CD14-positive monocyte (primary cell): ENCODE data around the gene SPECC1L. TPM values are rescaled to one million over a fixed set of nuclear protein-coding genes. Genes with fewer than 3 reads are reported as not detected.

Source experiments
- DNase-seq, 3 donors: peaks; one replicate each; pipeline ENCODE4 v3.0.0-alpha.2; 2011 to 2022
- H2AFZ ChIP-seq: 2 replicates; pipeline ENCODE4 v1.6.0; 2012; ENCODE audit warnings: mild to moderate bottlenecking, low read depth, low read length, inconsistent platforms; ENCODE audit not compliant: insufficient read depth, poor library complexity, severe bottlenecking
- H3K27ac ChIP-seq, 2 donors: 1 replicate in 1 of 2; 2 replicates in 1 of 2; pipeline ENCODE4 v1.5.1; 2012 to 2013; ENCODE audit warnings: low read length in 2 of 2, control low read depth in 1 of 2, inconsistent platforms in 1 of 2, low read depth in 1 of 2, mild to moderate bottlenecking in 1 of 2
- H3K27me3 ChIP-seq, 2 donors: one replicate each; pipeline versions ENCODE4 v1.6.0 to v1.6.1; 2011 to 2013; ENCODE audit warnings: low read length in 2 of 2; ENCODE audit not compliant: control insufficient read depth in 2 of 2, insufficient read depth in 2 of 2
- H3K36me3 ChIP-seq, 2 donors: replicated peaks in 1 of 2; 1 replicate in 1 of 2; 2 replicates in 1 of 2; pipeline versions ENCODE4 v1.5.1 to v1.6.1; 2012 to 2013; ENCODE audit warnings: low read length in 2 of 2, control low read depth in 1 of 2, inconsistent platforms in 1 of 2, mild to moderate bottlenecking in 1 of 2; ENCODE audit not compliant: insufficient read depth in 2 of 2, control insufficient read depth in 1 of 2
- H3K4me1 ChIP-seq, 2 donors: 1 replicate in 1 of 2; 2 replicates in 1 of 2; pipeline versions ENCODE4 v1.5.1 to v1.6.1; 2012 to 2013; ENCODE audit warnings: low read length in 2 of 2, control low read depth in 1 of 2, inconsistent platforms in 1 of 2, mild to moderate bottlenecking in 1 of 2, moderate library complexity in 1 of 2; ENCODE audit not compliant: insufficient read depth in 2 of 2, control insufficient read depth in 1 of 2
- H3K4me2 ChIP-seq: replicated peaks from 2 replicates; pipeline ENCODE3; 2012; ENCODE audit warnings: low read length, moderate library complexity, mild to moderate bottlenecking; ENCODE audit not compliant: poor library complexity, severe bottlenecking; ENCODE audit errors: extremely low read depth
- H3K4me3 ChIP-seq, 3 experiments: fragments of 200-600 bp in 1 of 3; sonication (generic) in 1 of 3; replicated peaks in 1 of 3; 1 replicate in 2 of 3; 2 replicates in 1 of 3; pipeline ENCODE4 v1.5.1; 2011 to 2013; ENCODE audit warnings: low read length in 3 of 3, mild to moderate bottlenecking in 3 of 3, control low read depth in 2 of 3, low read depth in 2 of 3, inconsistent platforms in 1 of 3, moderate library complexity in 1 of 3
- H3K79me2 ChIP-seq: 2 replicates; pipeline ENCODE4 v1.6.0; 2012; ENCODE audit warnings: mild to moderate bottlenecking, control low read depth, inconsistent platforms, low read length, moderate library complexity; ENCODE audit not compliant: insufficient read depth
- H3K9ac ChIP-seq: 2 replicates; pipeline ENCODE4 v1.6.0; 2017; ENCODE audit warnings: low read length, mild to moderate bottlenecking; ENCODE audit not compliant: insufficient read depth, poor library complexity, severe bottlenecking
- H3K9me3 ChIP-seq, 2 donors: replicated peaks in 1 of 2; 1 replicate in 1 of 2; 2 replicates in 1 of 2; pipeline versions ENCODE4 v1.5.1 to v1.6.1; 2012 to 2013; ENCODE audit warnings: low read length in 2 of 2, control low read depth in 1 of 2; ENCODE audit not compliant: control insufficient read depth in 1 of 2, insufficient read depth in 1 of 2
- H4K20me1 ChIP-seq: 2 replicates; pipeline ENCODE4 v1.6.0; 2012; ENCODE audit warnings: mild to moderate bottlenecking, low read length, control low read depth, moderate library complexity; ENCODE audit not compliant: insufficient read depth
- H3K27ac Mint-ChIP-seq, 7 donors: one replicate each; pipeline ENCODE4 v1.8.0; 2020; ENCODE audit warnings: mild to moderate bottlenecking in 7 of 7, mixed read lengths in 7 of 7, moderate library complexity in 6 of 7, inconsistent platforms in 2 of 7
- H3K27me3 Mint-ChIP-seq, 3 donors: one replicate each; pipeline ENCODE4 v1.8.0; 2021 to 2022; ENCODE audit warnings: low read depth in 3 of 3, mild to moderate bottlenecking in 3 of 3, mixed read lengths in 3 of 3, moderate library complexity in 3 of 3, inconsistent platforms in 1 of 3
- H3K36me3 Mint-ChIP-seq, 2 donors: one replicate each; pipeline ENCODE4 v1.8.0; 2020; ENCODE audit warnings: mixed read lengths in 2 of 2, inconsistent platforms in 1 of 2, mild to moderate bottlenecking in 1 of 2
- H3K4me1 Mint-ChIP-seq: one replicate; pipeline ENCODE4 v1.8.0; 2020; ENCODE audit warnings: mild to moderate bottlenecking, mixed read lengths
- H3K4me3 Mint-ChIP-seq, 2 donors: one replicate each; pipeline ENCODE4 v1.8.0; 2020; ENCODE audit warnings: mild to moderate bottlenecking in 2 of 2, mixed read lengths in 2 of 2, moderate library complexity in 1 of 2
- H3K9me3 Mint-ChIP-seq, 7 donors: one replicate each; pipeline ENCODE4 v1.8.0; 2020 to 2022; ENCODE audit warnings: mixed read lengths in 7 of 7, mild to moderate bottlenecking in 6 of 7, moderate library complexity in 6 of 7, inconsistent platforms in 2 of 7
- CTCF ChIP-seq: fragments of 200-600 bp; IDR thresholded peaks from one replicate; pipeline ENCODE4 v1.8.0; 2022; ENCODE audit warnings: antibody characterized with exemption, mild to moderate bottlenecking
- WGBS: methylation state at CpG from one replicate; pipeline ENCODE4 v1.1.5; 2013; ENCODE audit warnings: missing lambda C conversion rate; ENCODE audit not compliant: insufficient coverage; 5-methylcytosine and 5-hydroxymethylcytosine counted together
- intact Hi-C, 2 donors: fragments of 100-400 bp; cut with micrococcal nuclease; formaldehyde crosslinking; loops; one replicate each; pipeline versions ENCODE4 v1.15.0 to v1.15.1; 2023
- polyA plus RNA-seq, 3 donors: library from polyadenylated mRNA; depleted of rRNA in 1 of 3; unstranded in 2 of 3; stranded (reverse) in 1 of 3; fragments of 300-500 nt in 2 of 3; fragments of >200 nt in 1 of 3; fragmentation: Illumina TruSeq in 2 of 3; gene quantifications; 1 replicate in 2 of 3; 2 replicates in 1 of 3; pipeline ENCODE4 v1.2.3, GENCODE V29; 2012 to 2021

Gene SPECC1L
- polyA plus RNA-seq, 3 donors: 2.5 to 7.2 (median 4.9) TPM

DNA sequence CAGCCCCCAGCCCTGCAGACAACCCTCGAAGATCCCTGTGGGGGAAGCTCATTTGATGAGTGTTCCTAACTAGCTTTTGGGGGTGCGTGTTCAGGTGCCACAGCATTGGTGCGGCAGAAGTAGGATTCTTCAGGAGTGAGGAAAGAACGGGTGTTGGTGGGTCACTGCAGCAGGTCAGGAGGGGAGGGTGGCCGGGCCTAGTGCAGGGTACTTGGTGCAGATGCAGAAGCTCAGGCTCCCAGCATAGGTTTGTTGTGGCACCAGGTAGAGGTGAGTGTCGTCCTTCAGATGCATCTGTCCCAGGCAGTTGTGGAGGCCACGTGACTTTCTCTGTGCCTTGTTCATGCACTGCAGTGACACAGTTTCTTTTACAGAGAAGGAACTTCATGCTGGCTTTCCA, 141.6 kb downstream of the SPECC1L start:
- Mint-ChIP-seq H3K36me3 (peaks cover 50 to 85% of the 10 kb centered on the region in 2 donors), H3K9me3 (no peaks in the 10 kb centered on the region), H3K4me3 (no peak overlapping the region), H3K27me3 (no peaks in the 10 kb centered on the region), H3K4me1 (peaks cover 2% of the 10 kb centered on the region), H3K27ac (peak overlapping the region in 1 of 7 donors; percentile 54)
- Histone ChIP-seq H3K4me1 (no peaks in the 10 kb centered on the region), H4K20me1 (peaks cover 10% of the 10 kb centered on the region), H3K9me3 (no peaks in the 10 kb centered on the region), H3K4me2 (no peak overlapping the region), H3K36me3 (peaks cover 39 to 83% of the 10 kb centered on the region in 2 donors), H3K79me2 (no peaks in the 10 kb centered on the region), H3K27me3 (no peaks in the 10 kb centered on the region), H3K27ac (no peak overlapping the region), H2AFZ (no peak overlapping the region), H3K9ac (no peak overlapping the region), H3K4me3 (no peak overlapping the region)
- no peak for TF ChIP-seq CTCF
- no peak for DNase-seq
- intact Hi-C loops: no loop called here
- WGBS: 92% methylated on average over 6 of the region's 7 CpGs

- H3K4me1 Mint-ChIP-seq: peaks cover 2% of the 10 kb centered on the region
- WGBS: 100% methylated on average over 3 of the region's 9 CpGs
- H3K36me3 Mint-ChIP-seq: peaks cover 44 to 81% of the 10 kb centered on the region in 2 donors
- no peak overlapping the region for H2AFZ ChIP-seq
- H3K9ac ChIP-seq: no peak overlapping the region
- no peak overlapping the region for H3K4me3 Mint-ChIP-seq
- H3K27ac ChIP-seq: no peak overlapping the region
- intact Hi-C loops: no loop called here
- DNase-seq: no peak
- H3K4me3 ChIP-seq: no peak overlapping the region
- peaks cover 37 to 75% of the 10 kb centered on the region in 2 donors for H3K36me3 ChIP-seq
- peak overlapping the region in 4 of 7 donors; percentile 4 to 70 (median 30) for H3K27ac Mint-ChIP-seq
- no peak for TF ChIP-seq CTCF
- no peaks in the 10 kb centered on the region for H3K9me3 ChIP-seq
- H3K27me3 ChIP-seq: no peaks in the 10 kb centered on the region
- no peaks in the 10 kb centered on the region for H3K27me3 Mint-ChIP-seq
- H3K4me1 ChIP-seq: no peaks in the 10 kb centered on the region
- H3K9me3 Mint-ChIP-seq: no peaks in the 10 kb centered on the region
- no peaks in the 10 kb centered on the region for H3K79me2 ChIP-seq
- H4K20me1 ChIP-seq: peaks cover 4% of the 10 kb centered on the region
- H3K4me2 ChIP-seq: no peak overlapping the region
Measured at GRCh38 chr22:24413271-24413670, 142.6 kb downstream of the SPECC1L start.
